ENCODE measurements around the gene DNAJB7.

DNA sequence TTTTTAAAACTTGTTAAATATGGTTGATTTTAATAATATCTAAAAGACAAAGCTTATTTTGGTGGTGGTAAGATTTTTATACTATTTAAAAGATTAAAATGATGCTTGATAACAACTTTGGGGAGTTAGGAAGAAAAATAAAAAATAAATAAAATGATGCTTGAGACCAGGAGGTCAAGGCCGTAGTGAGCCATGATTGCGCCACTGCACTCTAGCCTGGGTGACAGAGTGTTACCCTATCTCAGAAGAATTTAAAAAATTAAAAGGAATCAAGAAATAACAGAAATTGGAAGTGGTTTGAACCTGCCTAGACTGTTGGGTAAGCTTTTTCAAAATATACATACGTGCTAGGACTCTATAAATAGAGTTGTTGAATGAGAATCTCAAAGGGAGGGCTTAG is 12.1 kb upstream of the DNAJB7 start:
- TF ChIP-seq CTCF (conservative IDR thresholded peaks at IDR 0.05 in 1 of 2, IDR thresholded peaks at IDR 0.05 in 1 of 2; ENCODE audit: extremely low read depth in 1 of 2, insufficient read depth in 1 of 2, low read depth in 1 of 2, low read length in 2 of 2) (no peak), EZH2 (IDR thresholded peaks at IDR 0.05; ENCODE audit: borderline replicate concordance, low read length) (no peak)

All from mammary epithelial cell (primary cell).